ENCODE measurements around the gene MTMR12.

DNA sequence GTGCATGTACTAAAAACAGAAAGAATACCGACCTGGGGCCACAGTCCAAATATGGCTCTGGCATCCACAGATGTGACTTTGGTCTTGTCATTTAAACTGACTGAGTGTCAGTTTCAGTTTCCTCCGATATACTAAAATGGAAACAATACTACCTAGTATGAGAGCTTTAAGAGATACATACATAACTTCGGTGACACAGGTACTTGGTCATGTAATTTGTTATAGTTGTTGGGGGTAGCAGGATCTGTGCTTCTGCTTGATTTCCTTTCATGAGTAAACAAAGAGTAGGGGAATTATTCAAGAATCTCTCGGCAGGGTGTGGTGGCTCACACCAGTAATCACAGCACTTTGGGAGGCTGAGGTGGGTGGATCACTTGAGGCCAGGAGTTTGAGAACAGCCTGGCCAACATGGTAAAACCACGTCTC lies 32.1 kb downstream of the MTMR12 start:
- TF ChIP-seq, protein P1, sequence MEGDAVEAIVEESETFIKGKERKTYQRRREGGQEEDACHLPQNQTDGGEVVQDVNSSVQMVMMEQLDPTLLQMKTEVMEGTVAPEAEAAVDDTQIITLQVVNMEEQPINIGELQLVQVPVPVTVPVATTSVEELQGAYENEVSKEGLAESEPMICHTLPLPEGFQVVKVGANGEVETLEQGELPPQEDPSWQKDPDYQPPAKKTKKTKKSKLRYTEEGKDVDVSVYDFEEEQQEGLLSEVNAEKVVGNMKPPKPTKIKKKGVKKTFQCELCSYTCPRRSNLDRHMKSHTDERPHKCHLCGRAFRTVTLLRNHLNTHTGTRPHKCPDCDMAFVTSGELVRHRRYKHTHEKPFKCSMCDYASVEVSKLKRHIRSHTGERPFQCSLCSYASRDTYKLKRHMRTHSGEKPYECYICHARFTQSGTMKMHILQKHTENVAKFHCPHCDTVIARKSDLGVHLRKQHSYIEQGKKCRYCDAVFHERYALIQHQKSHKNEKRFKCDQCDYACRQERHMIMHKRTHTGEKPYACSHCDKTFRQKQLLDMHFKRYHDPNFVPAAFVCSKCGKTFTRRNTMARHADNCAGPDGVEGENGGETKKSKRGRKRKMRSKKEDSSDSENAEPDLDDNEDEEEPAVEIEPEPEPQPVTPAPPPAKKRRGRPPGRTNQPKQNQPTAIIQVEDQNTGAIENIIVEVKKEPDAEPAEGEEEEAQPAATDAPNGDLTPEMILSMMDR (IDR thresholded peaks at IDR 0.05 in 8 of 11, conservative IDR thresholded peaks at IDR 0.05 in 3 of 11), result no peak
- no peak for TF ChIP-seq POLR2A (IDR thresholded peaks at IDR 0.05)
